8988T (cell line): ENCODE data around the gene KCNIP3.

Experiments
- DNase-seq: peaks from one replicate; pipeline ENCODE4 v3.0.0; 2011

KCNIP3 gene

GRCh38 chr2:95297639-95298395, 670 bp downstream of the KCNIP3 start:
- no peak for DNase-seq

- DNase-seq, result no peak
These were observed 1.5 kb downstream of the KCNIP3 start for GRCh38 chr2:95298486-95299111.

GRCh38 chr2:95299961-95300360, 2.8 kb downstream of the KCNIP3 start:
- DNase-seq, result no peak

- DNase-seq, result no peak
These were observed 3.3 kb downstream of the KCNIP3 start for GRCh38 chr2:95300450-95300849.

GRCh38 chr2:95301186-95301585, 4.0 kb downstream of the KCNIP3 start:
- DNase-seq, result no peak

GRCh38 chr2:95301876-95302641, 4.9 kb downstream of the KCNIP3 start:
- DNase-seq, result no peak

GRCh38 chr2:95303191-95303919, 6.2 kb downstream of the KCNIP3 start:
- DNase-seq, result no peak

- no peak for DNase-seq
These were observed 8.4 kb downstream of the KCNIP3 start for GRCh38 chr2:95305380-95306061.

GRCh38 chr2:95306336-95306895, 9.3 kb downstream of the KCNIP3 start:
- no peak for DNase-seq

GRCh38 chr2:95307036-95307435, 9.9 kb downstream of the KCNIP3 start:
- DNase-seq, result no peak

- no peak for DNase-seq
These were observed 10.7 kb downstream of the KCNIP3 start for GRCh38 chr2:95307878-95308277.

- DNase-seq, result no peak
These were observed 11.4 kb downstream of the KCNIP3 start for GRCh38 chr2:95308426-95308990.

GRCh38 chr2:95309599-95309998, 12.5 kb downstream of the KCNIP3 start:
- DNase-seq, result no peak

- no peak for DNase-seq
These were observed 13.1 kb downstream of the KCNIP3 start for GRCh38 chr2:95310216-95310615.

GRCh38 chr2:95310651-95311050, 13.5 kb downstream of the KCNIP3 start:
- DNase-seq, result no peak

GRCh38 chr2:95311815-95312542, 14.8 kb downstream of the KCNIP3 start:
- no peak for DNase-seq

- no peak for DNase-seq
These were observed 15.5 kb downstream of the KCNIP3 start for GRCh38 chr2:95312543-95313201.

GRCh38 chr2:95313296-95314131, 16.4 kb downstream of the KCNIP3 start:
- DNase-seq, result no peak

- no peak for DNase-seq
These were observed 17.4 kb downstream of the KCNIP3 start for GRCh38 chr2:95314598-95314963.
